NCI-H128 (cell line): ENCODE measurements around the gene ERLEC1.
"Not testable (repeated sequence)": the region's sequence is repeated elsewhere in the genome, so short reads cannot be mapped to it uniquely, and the experiment has no call there.

Source experiments
- DNase-seq: peaks from one replicate; lab custom pipeline; 2025; ENCODE audit not compliant: unreplicated experiment; lab: John Stamatoyannopoulos, UW

Gene ERLEC1

DNA sequence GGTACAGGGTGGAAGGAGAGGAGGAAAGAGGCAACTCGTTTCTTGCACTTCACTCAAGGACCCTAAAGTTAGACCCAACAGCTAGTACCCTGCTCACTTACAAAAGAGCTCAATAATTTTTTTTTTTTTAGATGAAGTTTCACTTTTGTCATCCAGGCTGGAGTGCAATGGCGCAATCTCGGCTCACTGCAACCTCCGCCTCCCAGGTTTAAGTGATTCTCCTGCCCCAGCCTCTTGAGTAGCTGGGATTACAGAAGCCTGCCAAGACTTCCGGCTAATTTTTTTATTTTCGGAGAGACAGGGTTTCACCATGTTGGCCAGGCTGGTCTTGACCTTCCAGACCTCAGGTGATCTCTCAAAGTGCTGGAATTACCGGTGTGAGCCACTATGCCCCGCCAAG, 4.2 kb upstream of the ERLEC1 start:
- no peak for DNase-seq

DNA sequence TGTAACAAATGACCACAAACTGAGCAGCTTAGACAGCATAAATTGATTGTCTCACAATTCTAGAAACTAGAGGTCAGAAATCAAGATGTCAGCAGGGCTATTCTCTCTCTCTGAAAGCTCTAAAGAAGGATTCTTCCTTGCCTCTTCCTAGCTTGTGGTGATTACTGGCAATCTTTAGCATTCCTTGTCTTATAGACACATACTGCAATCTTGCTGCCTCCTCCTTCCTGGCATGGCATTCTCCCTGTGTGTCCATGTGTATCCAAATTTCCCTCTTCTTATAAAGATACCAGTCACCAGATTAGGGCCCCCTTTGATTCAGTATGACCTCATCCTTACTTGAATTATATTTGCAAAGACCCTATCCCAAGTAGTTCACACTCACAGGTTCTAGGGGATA, 2.4 kb upstream of the ERLEC1 start:
- DNase-seq = no peak

DNA sequence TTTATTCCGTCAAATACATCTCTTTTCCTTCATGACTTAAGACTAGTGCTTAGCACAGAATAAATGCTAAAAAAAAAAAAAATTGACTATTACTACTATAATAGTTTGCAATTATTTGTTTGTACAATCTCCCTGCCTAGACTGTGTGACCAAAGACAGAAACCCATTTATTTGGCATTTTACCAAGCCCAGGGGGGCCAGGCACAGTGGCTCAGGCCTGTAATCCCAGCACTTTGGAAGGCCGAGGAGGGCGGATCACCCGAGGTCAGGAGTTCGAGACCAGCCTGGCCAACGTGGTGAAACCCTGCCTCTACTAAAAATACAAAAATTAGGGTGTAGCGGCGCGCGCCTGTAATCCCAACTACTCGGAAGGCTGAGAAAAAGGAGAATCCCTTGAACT, 1.5 kb upstream of the ERLEC1 start:
- DNase-seq = no peak

DNA sequence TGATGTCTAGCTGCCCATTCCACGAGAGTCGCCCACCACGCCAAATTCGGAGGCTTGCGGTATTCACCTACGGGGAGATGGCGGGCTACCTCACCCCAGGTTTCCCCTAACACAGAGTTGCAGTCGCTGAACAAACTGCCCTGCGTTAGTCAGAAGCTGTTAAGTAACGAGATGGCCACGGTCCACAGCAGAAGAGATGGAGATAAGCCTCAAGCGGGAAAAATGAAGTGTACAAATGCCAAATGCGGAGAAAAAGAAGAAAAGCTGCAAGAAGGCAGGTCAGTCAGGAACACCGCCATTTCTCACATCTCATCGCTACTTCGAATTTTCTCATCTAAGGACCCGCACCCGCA, 516 bp upstream of the ERLEC1 start:
- DNase-seq = no peak

DNA sequence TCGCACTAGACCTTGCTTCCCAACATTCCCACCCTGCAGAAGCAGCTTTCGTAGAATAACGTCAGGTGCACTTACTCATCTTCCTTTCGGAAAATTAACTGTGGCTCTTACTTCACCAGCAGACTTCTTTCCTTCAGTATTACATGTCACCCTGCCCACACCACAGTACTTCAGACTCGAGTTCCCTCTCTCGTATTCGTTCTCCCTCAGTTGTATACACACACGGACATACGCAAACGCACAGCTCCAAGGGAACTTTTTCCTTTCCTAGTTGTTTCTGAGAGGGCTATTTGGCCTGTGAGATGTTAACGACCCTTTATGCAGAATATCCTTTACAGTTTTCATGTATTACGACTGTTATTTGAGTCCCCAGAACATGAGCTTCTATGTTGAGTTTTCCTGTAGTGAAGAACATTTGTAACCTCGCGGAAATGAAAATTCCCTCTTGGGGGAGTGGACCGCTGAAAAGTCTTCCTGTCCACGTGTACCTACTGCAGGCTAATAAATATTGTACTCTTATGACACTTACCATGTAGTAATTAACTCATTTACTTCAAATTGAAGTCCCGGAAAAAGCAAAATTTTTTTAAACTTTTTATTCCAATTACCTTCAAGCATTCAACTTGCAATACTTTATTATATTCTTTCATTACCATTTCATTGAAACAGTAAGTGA, 908 bp downstream of the ERLEC1 start:
- peak; percentile 5 for DNase-seq

DNA sequence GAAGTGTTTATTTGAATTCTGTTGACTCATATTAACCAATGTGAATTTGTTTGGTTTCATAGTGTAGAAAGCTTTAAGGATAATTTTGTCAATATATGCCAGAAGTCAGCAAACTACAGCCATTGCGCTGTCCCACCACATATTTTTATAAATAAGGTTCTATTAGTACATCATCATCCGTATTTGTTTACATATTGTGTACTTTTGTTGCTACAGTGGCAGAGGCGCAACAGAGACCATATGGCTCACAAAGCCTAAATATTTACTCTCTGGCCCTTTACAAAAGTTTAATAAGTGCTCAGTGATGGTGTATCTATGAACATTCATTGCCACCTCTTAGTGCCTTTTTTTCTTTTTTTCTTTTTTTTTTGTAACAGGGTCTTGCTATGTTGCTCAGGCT, 6.4 kb downstream of the ERLEC1 start:
- no peak for DNase-seq

DNA sequence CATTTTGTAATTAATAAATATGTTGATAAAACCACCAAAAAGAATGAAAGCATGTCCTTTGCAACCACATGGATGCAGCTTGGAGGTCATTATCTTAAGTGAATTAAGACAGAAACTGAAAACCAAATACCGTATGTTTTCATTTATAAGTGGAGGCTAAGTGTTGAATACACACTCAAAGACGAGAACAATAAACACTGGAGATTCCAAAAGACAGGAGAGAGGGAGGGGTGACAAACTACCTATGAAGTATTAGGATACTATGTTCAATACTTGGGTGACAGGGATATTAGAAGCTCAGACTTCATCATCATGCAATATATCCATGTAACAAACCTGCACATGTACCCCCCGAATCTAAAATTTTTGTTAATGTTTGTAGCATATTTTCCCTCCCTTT, 7.0 kb downstream of the ERLEC1 start:
- no peak for DNase-seq

DNA sequence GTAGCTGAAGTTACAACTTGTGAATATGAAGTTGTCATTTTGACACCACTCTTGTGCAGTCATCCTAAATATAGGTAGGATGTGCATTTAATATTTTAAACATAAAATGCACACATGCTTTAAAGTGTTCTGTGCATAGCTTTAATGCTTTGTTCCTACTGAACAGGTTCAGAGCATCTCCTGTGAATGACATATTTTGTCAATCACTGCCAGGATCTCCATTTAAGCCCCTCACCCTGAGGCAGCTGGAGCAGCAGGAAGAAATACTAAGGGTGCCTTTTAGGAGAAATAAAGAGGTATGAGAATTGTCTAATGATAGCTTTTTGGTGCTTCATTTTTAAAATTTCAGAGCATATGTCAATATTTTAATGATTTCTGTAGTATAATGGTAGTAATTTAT, 14.7 kb downstream of the ERLEC1 start:
- DNase-seq = no peak

DNA sequence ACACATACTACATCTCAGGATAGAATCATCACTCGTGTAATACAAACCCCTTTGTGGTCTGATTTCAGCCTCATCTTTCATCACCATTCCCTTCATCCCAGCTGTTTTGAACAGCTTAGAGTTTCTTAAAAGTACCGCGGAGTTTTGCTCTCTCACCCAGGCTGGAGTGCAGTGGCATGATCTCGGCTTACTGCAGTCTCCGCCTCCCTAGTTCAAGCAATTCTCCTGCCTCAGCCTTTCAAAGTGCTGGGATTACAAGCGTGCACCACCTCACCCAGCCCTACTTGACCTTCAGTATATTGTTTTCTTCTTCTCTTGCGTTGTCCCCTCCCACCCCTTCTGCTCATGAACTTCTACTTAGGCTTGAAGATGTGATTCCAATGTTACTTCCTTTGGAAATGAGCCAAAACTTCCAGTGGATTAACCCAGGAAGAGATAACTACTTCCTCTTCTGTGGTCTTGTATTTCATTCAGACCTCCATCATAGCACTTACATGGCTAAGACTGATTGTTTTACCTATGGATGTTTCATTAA, 15.8 kb downstream of the ERLEC1 start:
- no peak for DNase-seq

DNA sequence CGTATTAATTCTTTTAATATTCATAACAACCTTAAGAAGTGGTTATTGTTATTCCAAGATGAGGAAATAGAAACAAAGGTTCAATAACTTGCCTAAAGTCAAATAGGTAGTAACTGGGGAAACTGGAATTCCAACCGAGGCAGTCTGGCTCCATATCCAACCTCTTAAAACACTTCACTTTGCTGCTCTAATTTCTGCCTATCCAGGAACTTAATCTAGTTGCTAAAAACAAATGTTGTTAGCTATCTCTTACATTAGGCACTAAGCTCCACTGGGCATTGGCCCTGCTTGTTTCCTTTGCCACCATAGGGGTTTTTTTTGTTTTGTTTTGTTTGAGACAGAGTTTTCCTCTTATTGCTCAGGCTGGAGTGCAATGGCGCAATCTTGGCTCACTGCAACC, 24.8 kb downstream of the ERLEC1 start:
- no peak for DNase-seq

DNA sequence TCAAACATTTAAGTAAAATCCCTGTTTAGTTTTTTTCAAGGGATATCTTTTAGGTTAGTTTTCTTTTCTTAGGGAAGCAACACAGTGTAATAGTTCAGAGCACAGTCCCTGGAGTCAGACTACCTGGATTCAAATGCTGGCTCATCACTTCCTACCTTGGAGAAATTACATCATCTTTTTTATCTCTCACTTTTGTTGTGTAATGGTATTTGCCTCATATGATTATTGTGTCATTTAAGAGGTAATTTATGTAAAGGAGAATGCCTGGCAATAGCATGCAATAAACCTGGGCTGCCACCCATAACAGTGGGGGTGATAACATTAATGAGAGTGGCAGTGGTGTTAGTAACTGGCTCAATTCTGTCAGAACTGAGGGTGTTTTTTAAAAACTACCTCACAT, 26.3 kb downstream of the ERLEC1 start:
- DNase-seq = no peak

DNA sequence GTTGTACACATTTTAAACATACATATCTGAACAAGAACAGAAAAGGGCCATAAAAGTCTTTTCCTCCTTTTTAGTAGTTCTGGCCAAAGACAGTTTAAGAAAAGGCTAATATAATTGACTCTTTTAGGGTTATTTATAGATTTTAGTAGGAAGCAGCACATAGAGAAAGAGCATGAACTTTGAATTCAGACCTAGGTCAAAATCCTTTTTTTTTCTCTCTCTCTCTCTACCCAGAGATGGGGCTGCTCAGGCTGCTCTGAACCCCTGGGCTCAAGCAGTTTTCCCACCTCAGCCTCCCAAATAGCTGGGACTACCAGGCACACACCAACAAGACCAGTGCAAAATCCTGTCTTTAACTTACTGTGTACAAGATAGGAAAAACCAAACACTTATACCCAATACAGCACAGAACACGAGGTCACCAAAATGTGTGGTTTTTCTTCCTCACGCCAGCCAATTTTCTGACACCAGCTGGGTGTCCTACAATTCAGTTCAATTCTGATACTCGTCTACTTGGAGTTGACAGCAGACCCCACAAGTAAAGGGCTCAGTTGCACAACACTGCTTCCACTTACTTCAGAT, 32.1 kb downstream of the ERLEC1 start:
- DNase-seq = no peak

DNA sequence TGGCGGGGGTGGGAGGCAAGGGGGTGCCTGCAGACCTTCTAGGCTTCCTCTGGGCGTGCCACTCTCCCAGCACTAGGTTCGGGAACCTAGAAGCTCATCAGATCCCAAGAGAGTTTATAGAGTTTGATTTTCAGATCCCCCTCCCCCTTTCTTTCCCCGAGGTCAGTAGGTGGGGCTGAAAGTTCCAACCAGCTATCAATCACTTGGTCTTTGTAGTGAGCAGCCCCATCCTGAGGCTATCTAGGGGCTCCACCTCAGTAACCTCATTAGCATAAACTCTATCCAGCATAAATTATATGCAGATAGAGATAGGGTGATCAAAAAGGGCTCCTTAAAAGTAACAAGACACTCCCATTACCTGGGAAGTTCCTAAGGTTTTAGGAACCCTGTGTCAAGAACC, 32.8 kb downstream of the ERLEC1 start:
- no peak for DNase-seq

DNA sequence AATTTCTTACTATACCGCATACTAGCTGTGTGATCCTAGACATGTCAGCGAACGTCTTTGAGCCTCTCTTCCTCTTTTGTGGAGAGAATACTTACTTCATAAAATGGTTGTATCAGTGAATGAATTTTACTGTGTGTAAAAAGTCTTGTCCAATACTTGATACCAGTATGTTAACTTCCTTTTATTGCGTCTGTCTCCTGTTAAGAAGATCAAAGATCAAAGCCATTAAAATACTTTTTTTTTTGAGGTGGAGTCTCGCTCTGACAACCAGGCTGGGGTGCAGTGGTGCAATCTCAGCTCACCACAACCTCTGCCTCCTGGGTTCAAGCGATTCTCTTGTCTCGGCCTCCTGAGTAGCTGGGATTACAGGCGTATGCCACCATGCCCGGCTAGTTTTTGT, 33.2 kb downstream of the ERLEC1 start:
- DNase-seq = no peak

DNA sequence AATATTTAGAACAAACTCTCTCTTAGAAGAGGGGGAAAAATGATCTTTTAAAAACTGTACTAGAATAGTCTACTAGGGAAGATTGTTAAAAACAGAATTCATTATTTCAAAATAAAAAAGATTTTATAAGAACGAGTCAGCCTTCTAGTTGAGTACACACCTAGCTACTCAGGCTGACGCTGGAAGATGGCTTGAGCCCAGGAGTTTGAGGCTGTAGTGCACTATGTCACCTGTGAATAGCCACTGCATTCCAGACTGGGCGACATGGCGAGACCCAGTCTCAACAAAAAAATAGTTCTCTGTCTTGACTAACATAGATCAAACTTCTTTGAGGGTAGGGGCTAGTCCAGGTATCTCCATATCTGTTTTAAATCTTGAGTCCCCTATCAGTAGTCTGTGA, 33.9 kb downstream of the ERLEC1 start:
- no peak for DNase-seq

DNA sequence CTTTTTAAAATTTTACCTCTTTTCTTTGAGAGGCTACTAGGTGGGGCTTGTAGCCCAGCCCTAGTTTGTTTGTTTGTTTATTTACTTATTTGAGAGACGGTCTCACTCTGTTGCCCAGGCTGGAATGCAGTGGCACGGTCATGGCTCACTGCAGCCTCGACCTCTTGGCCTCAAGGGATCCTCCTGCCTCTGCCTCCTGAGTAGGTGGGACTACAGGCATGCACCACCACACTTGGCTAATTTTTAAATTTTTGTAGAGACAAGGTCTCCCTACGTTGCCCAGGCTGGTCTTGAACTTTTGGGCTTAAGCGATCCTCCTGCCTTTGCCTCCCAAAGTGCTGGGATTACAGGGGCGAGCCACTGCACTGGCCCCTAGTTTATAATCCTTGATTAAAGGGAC, 35.0 kb downstream of the ERLEC1 start:
- no peak for DNase-seq

DNA sequence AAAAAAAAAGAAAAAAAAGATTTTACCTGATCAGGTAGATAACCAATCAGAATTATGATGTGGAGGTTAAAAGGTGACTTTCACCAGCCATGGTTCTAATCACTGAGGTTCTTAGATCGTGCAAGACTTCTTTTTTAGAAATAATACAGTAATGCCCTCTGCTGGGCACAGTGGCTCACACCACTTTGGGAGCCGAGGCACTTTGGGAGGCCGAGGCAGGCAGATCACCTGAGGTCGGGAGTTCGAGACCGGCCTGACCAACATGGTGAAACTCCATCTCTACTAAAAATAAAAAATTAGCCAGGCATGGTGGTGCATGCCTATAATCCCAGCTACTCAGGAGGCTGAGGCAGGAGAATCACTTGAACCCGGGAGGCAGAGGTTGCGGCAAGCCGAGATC, 36.8 kb downstream of the ERLEC1 start:
- not testable (repeated sequence) for DNase-seq

DNA sequence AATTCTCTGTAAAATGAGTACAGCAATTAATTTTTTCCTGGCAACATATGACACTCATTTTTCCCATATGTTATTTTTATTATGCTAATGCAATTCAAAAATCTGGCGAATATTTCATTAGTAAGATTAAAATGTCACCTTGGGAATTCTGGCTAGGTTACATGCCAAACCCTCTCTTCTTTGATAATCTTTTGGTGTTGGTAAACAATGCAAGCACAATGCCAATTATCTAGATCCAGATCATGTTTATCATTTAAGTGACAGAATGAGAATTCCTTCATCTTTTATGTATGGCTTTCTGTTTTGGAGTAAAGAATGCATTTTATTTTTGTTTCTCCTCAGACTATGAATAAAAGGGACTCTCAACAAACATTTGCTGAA, 39.2 kb downstream of the ERLEC1 start:
- DNase-seq = no peak

DNA sequence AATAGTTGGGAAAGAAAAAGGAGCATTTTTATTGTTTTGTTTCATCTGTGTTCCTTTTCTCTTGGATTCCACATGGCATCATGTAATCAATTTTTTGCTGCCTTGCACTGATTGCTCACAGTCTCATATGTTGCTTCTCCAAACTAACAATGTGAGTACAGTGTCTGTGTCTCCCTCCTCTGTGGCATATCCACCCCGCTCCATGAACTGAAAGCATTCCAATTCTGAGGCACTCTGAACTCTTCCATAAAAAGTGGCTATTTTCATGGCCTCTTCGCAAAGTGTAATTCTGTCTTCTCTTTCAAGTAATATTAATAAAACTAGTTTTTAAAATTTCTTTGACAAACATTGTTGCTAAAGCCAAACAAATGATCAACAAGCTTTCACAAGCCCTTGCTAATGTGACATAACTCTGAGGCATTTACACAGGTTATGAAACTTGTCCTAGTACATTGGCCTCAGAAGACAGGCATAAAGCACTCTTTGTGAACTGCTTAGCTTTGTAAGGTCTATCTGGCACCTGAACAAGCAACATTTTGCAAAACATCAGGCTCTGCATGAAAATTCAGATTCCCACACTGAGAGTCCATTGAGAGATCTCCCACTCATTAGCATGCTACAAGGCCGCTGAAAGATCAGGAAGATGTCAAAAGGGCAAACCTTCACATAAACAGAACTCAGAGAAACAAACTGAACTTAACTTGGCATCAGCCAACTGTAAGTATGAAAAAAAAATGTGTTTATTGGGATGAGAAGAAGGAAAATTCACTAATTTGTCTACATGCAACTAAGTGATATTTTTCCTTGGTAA, 39.9 kb downstream of the ERLEC1 start:
- DNase-seq = no peak

DNA sequence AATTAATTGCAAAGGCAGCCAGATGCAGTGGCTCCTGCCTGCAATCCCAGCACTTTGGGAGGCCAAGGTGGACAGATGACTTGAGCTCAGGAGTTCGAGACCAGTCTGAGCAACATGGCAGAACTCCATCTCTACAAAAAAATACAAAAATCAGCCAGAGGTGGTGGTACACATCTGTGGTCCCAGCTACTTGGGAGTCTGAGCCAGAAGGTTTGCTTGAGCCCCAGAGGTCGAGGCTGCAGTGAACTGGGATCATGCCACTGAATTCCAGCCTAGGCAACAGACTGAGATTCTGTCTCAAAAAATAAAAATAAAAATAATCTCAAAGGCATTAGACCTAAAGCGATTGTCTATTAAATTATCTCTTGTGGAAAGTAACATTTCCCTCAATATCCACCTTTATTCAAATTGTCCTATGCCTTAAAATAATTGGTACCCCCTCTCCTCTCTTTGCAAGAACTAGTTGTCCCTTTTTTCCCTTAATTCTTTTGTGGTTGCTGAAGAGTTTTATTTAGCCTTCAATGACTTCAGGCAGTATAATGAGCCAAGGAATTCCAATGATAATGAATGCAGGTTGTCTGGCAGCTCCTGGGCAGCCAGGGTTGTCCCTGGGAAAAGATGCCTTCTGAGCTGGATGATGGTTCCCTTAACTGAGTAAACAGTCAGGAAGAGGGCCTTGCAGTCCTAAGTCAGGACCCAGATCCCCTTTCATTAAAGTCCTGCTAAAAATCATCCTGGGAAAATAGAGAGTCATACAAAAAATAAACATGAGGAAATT, 40.7 kb downstream of the ERLEC1 start:
- DNase-seq = no peak

DNA sequence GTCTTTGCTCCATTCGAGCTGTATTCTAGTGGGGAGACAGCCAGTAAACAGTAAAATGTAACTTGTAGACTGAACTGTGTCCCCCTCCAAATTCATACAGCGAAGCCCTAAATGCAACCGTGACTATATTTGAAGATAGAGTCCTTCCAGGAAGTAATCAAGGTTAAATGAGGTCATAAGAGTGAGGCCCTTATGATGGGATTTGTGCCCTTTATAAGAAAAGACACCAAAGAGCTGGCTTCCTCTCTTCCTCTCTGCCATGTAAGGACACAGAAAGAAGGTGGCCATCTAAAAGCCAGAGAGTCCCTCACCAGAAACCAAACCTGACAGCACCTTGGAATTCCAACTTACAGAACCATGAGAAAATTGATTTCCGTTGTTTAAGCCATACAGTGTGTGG, 41.5 kb downstream of the ERLEC1 start:
- no peak for DNase-seq
